HCT116 (cell line): Measurements from ENCODE around the gene PAXIP1. TPM values are rescaled to one million over a fixed set of nuclear protein-coding genes. Genes with fewer than 3 reads are reported as not detected.

ENCODE experiments used
- ATAC-seq: fragments of 200-7000 bp; cut with Tn5 transposase; 2 replicates; pipeline ENCODE4 v1.9.1; 2020; ENCODE audit warnings: mild to moderate bottlenecking, moderate library complexity
- BruUV-seq: library from RNA; stranded (reverse); fragments of 400-500 nt; replicated peaks from 2 replicates; lab custom pipeline; 2021; lab: Mats Ljungman, UMichigan
- CTCF ChIA-PET: fragments of 300-600 bp; sonication (Branson Sonifier 250); formaldehyde crosslinking; loops from one replicate; lab custom pipeline; 2021; ENCODE audit warnings: antibody characterized with exemption; lab: Charles Lee
- POLR2A ChIA-PET: fragments of 300-600, 350-600 bp; sonication (Branson Sonifier 250); formaldehyde crosslinking; loops from one replicate; lab custom pipeline; 2021; ENCODE audit warnings: antibody characterized with exemption; lab: Charles Lee
- RAD21 ChIA-PET, 2 experiments: fragments of 300-600 bp; sonication (Branson Sonifier 250); formaldehyde crosslinking; loops; one replicate each; lab custom pipeline; 2023; ENCODE audit warnings: low total read pairs in 2 of 2; ENCODE audit not compliant: uncharacterized antibody in 2 of 2, unreplicated experiment in 2 of 2, low non-redundant PET in 1 of 2; lab: Charles Lee
- DNase-seq: peaks from one replicate; pipeline ENCODE4 v3.0.0-alpha.2; 2010; ENCODE audit warnings: low read depth, low spot score
- H2AFZ ChIP-seq: fragments of 200-600 bp; shearing (Covaris generic), sonication (generic); 2 replicates; pipeline ENCODE4 v1.6.1; 2017; ENCODE audit warnings: low read depth, mixed run types, mixed read lengths, antibody characterized with exemption, low read length; ENCODE audit not compliant: poor library complexity, severe bottlenecking
- H3K27ac ChIP-seq: 2 replicates; pipeline ENCODE4 v1.5.1; 2012; ENCODE audit warnings: low read depth, low read length
- H3K27me3 ChIP-seq: fragments of 200-600 bp; sonication (generic); 2 replicates; pipeline ENCODE4 v1.6.1; 2016; ENCODE audit warnings: mixed run types, low read length, mixed read lengths; ENCODE audit not compliant: insufficient read depth
- H3K36me3 ChIP-seq, 2 experiments: fragments of 200-500 bp in 1 of 2; fragments of 200-600 bp in 1 of 2; sonication (Bioruptor generic) in 1 of 2; sonication (generic) in 1 of 2; 2 replicates each; pipeline versions ENCODE4 v1.5.1 to v1.6.1; 2014 to 2016; ENCODE audit warnings: low read length in 2 of 2, inconsistent platforms in 1 of 2, mixed read lengths in 1 of 2, mixed run types in 1 of 2; ENCODE audit not compliant: insufficient read depth in 2 of 2, control insufficient read depth in 1 of 2
- H3K4me1 ChIP-seq, 2 experiments: fragments of 200-600 bp in 1 of 2; sonication (generic) in 1 of 2; 2 replicates each; pipeline versions ENCODE4 v1.5.1 to v1.6.1; 2012 to 2017; ENCODE audit warnings: low read length in 2 of 2, inconsistent platforms in 1 of 2, mild to moderate bottlenecking in 1 of 2, mixed read lengths in 1 of 2, mixed run types in 1 of 2, moderate library complexity in 1 of 2; ENCODE audit not compliant: insufficient read depth in 2 of 2, control insufficient read depth in 1 of 2
- H3K4me2 ChIP-seq: fragments of 200-600 bp; sonication (generic); 2 replicates; pipeline ENCODE4 v1.6.1; 2017; ENCODE audit warnings: mixed run types, low read length, mixed read lengths
- H3K4me3 ChIP-seq, 2 experiments: fragments of 200-600 bp in 1 of 2; sonication (generic) in 1 of 2; replicated peaks in 1 of 2; 2 replicates each; pipeline ENCODE4 v1.5.1; 2011 to 2016; ENCODE audit warnings: low read length in 2 of 2, control low read depth in 1 of 2, low read depth in 1 of 2, mild to moderate bottlenecking in 1 of 2, mixed read lengths in 1 of 2, mixed run types in 1 of 2
- H3K79me2 ChIP-seq: fragments of 200-600 bp; sonication (generic); 2 replicates; pipeline ENCODE4 v1.6.1; 2017; ENCODE audit warnings: mild to moderate bottlenecking, mixed run types, low read length, moderate library complexity, mixed read lengths; ENCODE audit not compliant: insufficient read depth
- H3K9ac ChIP-seq: fragments of 200-600 bp; sonication (generic); 2 replicates; pipeline ENCODE4 v1.6.1; 2016; ENCODE audit warnings: low read length, mixed read lengths
- H3K9me2 ChIP-seq: fragments of 200-600 bp; sonication (generic), shearing (Covaris generic); 2 replicates; pipeline ENCODE4 v1.6.1; 2017; ENCODE audit warnings: mixed run types, mild to moderate bottlenecking, moderate library complexity; ENCODE audit not compliant: insufficient read depth
- H3K9me3 ChIP-seq, 2 experiments: fragments of 200-500 bp in 1 of 2; fragments of 200-600 bp in 1 of 2; sonication (Bioruptor generic) in 1 of 2; sonication (generic) in 1 of 2; 2 replicates each; pipeline ENCODE4 v1.6.1; 2014 to 2017; ENCODE audit warnings: low read length in 2 of 2, mixed read lengths in 2 of 2, inconsistent platforms in 1 of 2, low read depth in 1 of 2, mild to moderate bottlenecking in 1 of 2, mixed run types in 1 of 2, moderate library complexity in 1 of 2; ENCODE audit not compliant: control insufficient read depth in 1 of 2, insufficient read depth in 1 of 2
- H4K20me1 ChIP-seq: fragments of 200-600 bp; sonication (generic), shearing (Covaris generic); 2 replicates; pipeline ENCODE4 v1.6.1; 2017; ENCODE audit warnings: mixed run types, mild to moderate bottlenecking, moderate library complexity; ENCODE audit not compliant: insufficient read depth
- CBX3 ChIP-seq: IDR thresholded peaks from 2 replicates; pipeline ENCODE4 v1.6.1; 2012; ENCODE audit warnings: low read depth
- CTCF ChIP-seq, 3 experiments: fragments of 200-600 bp in 1 of 3; sonication (generic) in 1 of 3; IDR thresholded peaks in 2 of 3; conservative IDR thresholded peaks in 1 of 3; 2 replicates each; pipeline ENCODE4 v1.5.1; 2012 to 2017; ENCODE audit warnings: low read depth in 2 of 3, low read length in 2 of 3, antibody characterized with exemption in 1 of 3, borderline replicate concordance in 1 of 3, control low read depth in 1 of 3, mild to moderate bottlenecking in 1 of 3, mixed read lengths in 1 of 3, mixed run types in 1 of 3, moderate library complexity in 1 of 3; ENCODE audit not compliant: insufficient read depth in 1 of 3
- ELF1 ChIP-seq: IDR thresholded peaks from 2 replicates; pipeline ENCODE4 v1.6.1; 2012; ENCODE audit warnings: low read depth, borderline replicate concordance
- POLR2A ChIP-seq: IDR thresholded peaks from 2 replicates; pipeline ENCODE4 v1.7.0; 2011; ENCODE audit warnings: borderline replicate concordance; ENCODE audit not compliant: insufficient read depth, insufficient read length; ENCODE audit errors: extremely low read depth
- RAD21 ChIP-seq: IDR thresholded peaks from 2 replicates; pipeline ENCODE4 v1.6.1; 2012; ENCODE audit warnings: low read depth, mild to moderate bottlenecking
- REST ChIP-seq: IDR thresholded peaks from 2 replicates; pipeline ENCODE4 v1.6.1; 2012; ENCODE audit warnings: low read depth
- SIN3A ChIP-seq: IDR thresholded peaks from 2 replicates; pipeline ENCODE4 v1.6.1; 2012; ENCODE audit warnings: low read depth
- SRF ChIP-seq: IDR thresholded peaks from 2 replicates; pipeline ENCODE4 v1.6.1; 2012; ENCODE audit warnings: low read depth
- TCF7L2 ChIP-seq: IDR thresholded peaks from 2 replicates; pipeline ENCODE4 v1.7.0; 2011; ENCODE audit warnings: borderline replicate concordance, inconsistent platforms; ENCODE audit not compliant: insufficient read depth, insufficient read length; ENCODE audit errors: extremely low read depth
- YY1 ChIP-seq: IDR thresholded peaks from 2 replicates; pipeline ENCODE4 v1.6.1; 2011; ENCODE audit warnings: low read length, low read depth, moderate library complexity, mild to moderate bottlenecking; ENCODE audit not compliant: insufficient replicate concordance; ENCODE audit errors: extremely low read depth
- ZFX ChIP-seq: fragments of 450-650 bp; IDR thresholded peaks from 2 replicates; pipeline ENCODE4 v1.6.1; 2017
- intact Hi-C: fragments of 100-400 bp; cut with micrococcal nuclease; formaldehyde crosslinking; loops from 2 replicates; pipeline ENCODE4 v1.10.0; 2022
- total RNA-seq: library from RNA; stranded (reverse); gene quantifications from one replicate; pipeline ENCODE4 v1.2.1, GENCODE V29; 2021; ENCODE audit not compliant: unreplicated experiment
- TF ChIP-seq, protein P1 (sequence below): IDR thresholded peaks from 2 replicates; pipeline ENCODE4 v1.6.1; 2011; ENCODE audit warnings: mild to moderate bottlenecking, low read length, moderate library complexity; ENCODE audit not compliant: insufficient replicate concordance; ENCODE audit errors: extremely low read depth

Gene PAXIP1
- total RNA-seq, 1 experiment from 2014 or later, result 20.4 TPM

GRCh38 chr7:154986200-154986945 lies 16.6 kb downstream of the PAXIP1 start:
- TF ChIP-seq ELF1, result no peak
- no peak for TF ChIP-seq CBX3
- TF ChIP-seq POLR2A, result no peak
- no peak for TF ChIP-seq SRF
- no peak for TF ChIP-seq CTCF (IDR thresholded peaks at IDR 0.05 in 2 of 3, conservative IDR thresholded peaks at IDR 0.05 in 1 of 3; ENCODE audit: borderline replicate concordance in 1 of 3, insufficient read depth in 1 of 3, low read depth in 2 of 3, low read length in 2 of 3)
- TF ChIP-seq YY1, result no peak
- no peak for TF ChIP-seq TCF7L2
- no peak for TF ChIP-seq ZFX
- TF ChIP-seq RAD21, result no peak
- no peak for TF ChIP-seq SIN3A
- TF ChIP-seq, protein P1, sequence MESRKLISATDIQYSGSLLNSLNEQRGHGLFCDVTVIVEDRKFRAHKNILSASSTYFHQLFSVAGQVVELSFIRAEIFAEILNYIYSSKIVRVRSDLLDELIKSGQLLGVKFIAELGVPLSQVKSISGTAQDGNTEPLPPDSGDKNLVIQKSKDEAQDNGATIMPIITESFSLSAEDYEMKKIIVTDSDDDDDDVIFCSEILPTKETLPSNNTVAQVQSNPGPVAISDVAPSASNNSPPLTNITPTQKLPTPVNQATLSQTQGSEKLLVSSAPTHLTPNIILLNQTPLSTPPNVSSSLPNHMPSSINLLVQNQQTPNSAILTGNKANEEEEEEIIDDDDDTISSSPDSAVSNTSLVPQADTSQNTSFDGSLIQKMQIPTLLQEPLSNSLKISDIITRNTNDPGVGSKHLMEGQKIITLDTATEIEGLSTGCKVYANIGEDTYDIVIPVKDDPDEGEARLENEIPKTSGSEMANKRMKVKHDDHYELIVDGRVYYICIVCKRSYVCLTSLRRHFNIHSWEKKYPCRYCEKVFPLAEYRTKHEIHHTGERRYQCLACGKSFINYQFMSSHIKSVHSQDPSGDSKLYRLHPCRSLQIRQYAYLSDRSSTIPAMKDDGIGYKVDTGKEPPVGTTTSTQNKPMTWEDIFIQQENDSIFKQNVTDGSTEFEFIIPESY, result no peak
- TF ChIP-seq REST, result no peak
- Histone ChIP-seq H3K9me2 (no peaks in the 10 kb centered on the region), H2AFZ (no peak overlapping the region), H3K36me3 (peaks cover 10 to 17% of the 10 kb centered on the region in 2 experiments; a peak in 3 of 4 replicates), H4K20me1 (no peaks in the 10 kb centered on the region), H3K79me2 (peaks cover 65% of the 10 kb centered on the region), H3K27ac (no peak overlapping the region), H3K4me3 (no peak overlapping the region), H3K9ac (no peak overlapping the region), H3K9me3 (no peaks in the 10 kb centered on the region), H3K27me3 (no peaks in the 10 kb centered on the region), H3K4me2 (no peak overlapping the region), H3K4me1 (no peaks in the 10 kb centered on the region)
- ATAC-seq (no peak), DNase-seq (no peak)
- intact Hi-C loops, result no loop called here
- ChIA-PET CTCF (no interaction called here), POLR2A (no interaction called here), RAD21 (no interaction called here)
- no TSS peak for BruUV-seq
